Cerebellar cortex (tissue), 1 donor: ENCODE data around the gene EID1.
"Not testable (repeated sequence)": the region's sequence is repeated elsewhere in the genome, so short reads cannot be mapped to it uniquely, and the experiment has no call there.

Source experiments
- DNase-seq: peaks from one replicate; pipeline ENCODE4 v3.0.0-alpha.2; 2015; ENCODE audit warnings: low spot score

Gene EID1, protein sequence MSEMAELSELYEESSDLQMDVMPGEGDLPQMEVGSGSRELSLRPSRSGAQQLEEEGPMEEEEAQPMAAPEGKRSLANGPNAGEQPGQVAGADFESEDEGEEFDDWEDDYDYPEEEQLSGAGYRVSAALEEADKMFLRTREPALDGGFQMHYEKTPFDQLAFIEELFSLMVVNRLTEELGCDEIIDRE

GRCh38 chr15:48877630-48878595 lies at the start of gene EID1:
Gene EID1, plus strand, starts transcription at chr15:48878134. Its CDS starts 43 bp downstream, at chr15:48878177.
- DNase-seq: peak; percentile 92

- no peak for DNase-seq
Observed at GRCh38 chr15:48828471-48828870, 49.5 kb upstream of the EID1 start.

DNA sequence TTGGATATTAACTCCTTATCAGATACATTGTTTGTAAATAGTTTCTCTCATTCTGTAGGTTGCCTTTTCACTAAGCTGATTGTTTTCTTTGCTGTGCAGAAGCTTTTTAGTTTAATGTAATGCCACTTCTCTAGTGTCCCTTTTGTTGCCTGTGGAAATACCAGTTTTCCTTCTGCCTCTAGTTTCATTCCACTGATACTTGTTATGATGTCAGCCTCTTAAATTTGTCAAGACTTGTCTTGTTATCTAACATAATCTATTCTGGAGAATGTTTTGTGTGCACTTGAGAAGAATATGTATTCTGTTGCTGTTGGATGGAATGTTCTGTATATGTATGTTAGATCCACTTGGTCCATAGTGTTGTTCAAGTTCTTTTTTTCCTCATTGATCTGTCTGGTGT lies 49.0 kb upstream of the EID1 start:
- DNase-seq: no peak

DNA sequence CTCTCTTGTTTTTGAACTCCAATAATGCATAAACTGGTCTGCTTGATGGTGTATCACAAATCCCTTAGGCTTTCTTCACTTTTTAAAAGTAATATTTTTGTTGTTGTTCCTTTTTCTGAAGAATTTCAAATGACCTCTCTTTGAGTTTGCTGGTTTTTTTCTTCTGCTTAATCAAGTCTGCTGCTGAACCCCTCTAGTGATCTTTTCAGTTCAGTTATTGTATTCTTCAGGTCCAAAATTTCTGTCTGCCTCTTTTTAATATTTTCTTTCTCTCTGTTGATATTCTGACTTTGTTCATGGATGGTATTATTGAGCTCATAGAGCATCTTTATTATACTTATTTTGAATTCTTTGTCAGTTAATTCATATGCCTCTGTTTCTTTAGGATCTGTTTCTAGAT lies 45.3 kb upstream of the EID1 start:
- DNase-seq: no peak

DNA sequence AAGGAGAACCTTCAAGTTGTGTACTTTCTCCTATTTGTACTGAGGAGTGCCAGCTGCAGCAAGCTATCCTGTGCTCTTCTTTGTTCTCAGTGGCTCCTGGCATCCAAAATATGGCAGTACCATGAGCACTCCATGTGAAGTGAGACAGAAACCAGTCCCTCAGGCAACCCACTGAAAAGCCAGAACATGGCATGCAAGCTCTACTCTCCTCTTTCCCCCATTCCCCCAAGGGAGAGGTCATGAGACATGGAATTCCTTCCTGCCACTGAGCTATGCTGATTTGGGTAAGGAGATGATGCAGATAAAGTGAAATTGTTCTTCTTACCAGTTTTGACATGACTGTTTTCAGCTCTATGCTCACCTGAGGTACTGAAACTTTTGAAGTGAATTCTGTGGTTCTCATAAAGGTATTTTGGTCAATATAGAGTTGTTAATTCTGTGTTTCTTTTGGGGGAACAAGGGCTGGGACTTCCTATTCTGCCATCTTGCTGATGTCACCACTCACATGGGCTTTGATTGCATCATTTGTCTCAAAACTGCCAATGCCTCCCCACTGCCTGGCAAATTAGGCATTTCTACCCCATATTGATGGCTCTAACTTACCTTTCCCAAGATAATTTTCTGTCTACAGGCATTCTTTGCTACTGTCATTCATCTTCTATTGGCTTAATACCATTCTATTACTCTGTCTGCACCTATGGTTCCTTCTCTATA lies 44.3 kb upstream of the EID1 start:
- DNase-seq: no peak

- no peak for DNase-seq
Observed at GRCh38 chr15:48834756-48835155, 43.2 kb upstream of the EID1 start.

- no peak for DNase-seq
Observed at GRCh38 chr15:48842501-48842900, 35.4 kb upstream of the EID1 start.

DNA sequence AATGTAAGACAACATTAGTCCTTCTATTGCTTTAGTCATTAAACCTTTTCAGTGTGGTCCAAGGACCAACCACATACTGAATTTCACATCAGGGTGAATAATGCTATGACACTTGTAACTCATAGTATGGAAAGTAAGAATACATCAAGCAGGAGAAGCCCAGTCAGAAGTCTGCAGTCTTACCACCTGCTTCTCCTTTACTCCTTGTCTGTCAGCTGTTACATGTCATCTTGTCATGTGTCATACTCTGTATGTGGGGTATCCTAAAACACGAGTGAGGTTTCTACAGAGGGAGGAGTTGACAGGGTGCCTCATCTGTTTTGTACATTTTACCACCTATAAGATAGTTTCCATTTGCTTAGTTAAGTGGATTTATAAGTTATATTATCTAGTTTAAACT lies 32.8 kb upstream of the EID1 start:
- DNase-seq: no peak

- no peak for DNase-seq
Observed at GRCh38 chr15:48850648-48851047, 27.3 kb upstream of the EID1 start.

DNA sequence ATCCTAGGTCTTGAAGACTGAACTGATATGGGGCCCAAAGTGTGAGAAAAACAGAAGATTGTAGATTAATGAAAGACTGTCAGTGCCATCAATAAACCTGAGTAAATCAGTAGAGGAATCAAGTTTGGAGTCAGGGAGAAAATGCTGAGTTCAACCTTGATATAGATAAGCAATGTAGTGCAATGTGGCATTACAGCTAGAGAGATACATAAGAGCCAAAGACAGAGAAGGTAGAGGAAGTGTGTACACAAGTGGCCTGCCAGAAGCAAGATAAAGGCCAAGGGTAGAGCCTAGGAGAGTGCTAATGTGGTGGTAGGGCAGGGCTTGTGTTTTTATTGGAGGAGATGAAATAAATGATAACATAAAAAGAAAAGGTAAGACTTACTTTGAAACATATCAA lies 26.0 kb upstream of the EID1 start:
- no peak for DNase-seq

DNA sequence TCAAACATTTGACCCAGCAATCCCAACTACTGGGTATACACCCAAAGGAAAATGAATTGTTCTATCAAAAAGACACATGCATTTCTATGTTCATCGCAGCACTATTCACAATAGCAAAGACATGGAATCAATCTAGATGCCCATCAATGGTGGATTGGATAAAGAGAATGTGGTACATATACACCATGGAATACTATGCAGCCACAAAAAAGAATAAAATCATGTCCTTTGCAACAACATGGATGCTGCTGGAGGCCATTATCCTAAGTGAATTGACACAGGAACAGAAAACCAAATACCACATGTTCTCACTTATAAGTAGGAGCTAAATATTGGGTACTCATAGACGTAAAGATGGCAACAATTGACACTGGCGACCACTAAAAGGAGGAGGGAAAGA lies 23.5 kb upstream of the EID1 start:
- DNase-seq: not testable (repeated sequence)

GRCh38 chr15:48855501-48856440 lies 22.2 kb upstream of the EID1 start:
- peak; percentile 11 for DNase-seq

DNA sequence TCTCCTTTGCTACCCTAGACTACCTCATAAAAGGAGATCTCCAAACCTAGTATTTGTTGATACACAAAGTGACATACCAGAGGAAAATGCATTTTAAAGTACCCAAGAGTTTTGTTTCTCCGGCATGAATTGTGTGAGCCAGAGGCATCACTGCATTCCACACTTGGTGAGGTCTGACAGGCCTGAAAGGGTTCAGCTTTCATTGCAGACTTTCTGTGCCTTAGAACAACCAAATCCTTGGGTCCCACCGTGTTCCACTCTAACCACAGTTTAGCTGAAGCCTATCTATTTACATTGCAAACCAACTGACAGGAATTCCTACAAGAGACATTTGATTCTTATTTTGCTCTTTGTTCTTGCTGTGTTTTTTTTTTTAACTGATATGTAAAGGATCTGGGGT lies 21.0 kb upstream of the EID1 start:
- no peak for DNase-seq

GRCh38 chr15:48858401-48858800 lies 19.5 kb upstream of the EID1 start:
- no peak for DNase-seq

- no peak for DNase-seq
Observed at GRCh38 chr15:48859426-48859825, 18.5 kb upstream of the EID1 start.

DNA sequence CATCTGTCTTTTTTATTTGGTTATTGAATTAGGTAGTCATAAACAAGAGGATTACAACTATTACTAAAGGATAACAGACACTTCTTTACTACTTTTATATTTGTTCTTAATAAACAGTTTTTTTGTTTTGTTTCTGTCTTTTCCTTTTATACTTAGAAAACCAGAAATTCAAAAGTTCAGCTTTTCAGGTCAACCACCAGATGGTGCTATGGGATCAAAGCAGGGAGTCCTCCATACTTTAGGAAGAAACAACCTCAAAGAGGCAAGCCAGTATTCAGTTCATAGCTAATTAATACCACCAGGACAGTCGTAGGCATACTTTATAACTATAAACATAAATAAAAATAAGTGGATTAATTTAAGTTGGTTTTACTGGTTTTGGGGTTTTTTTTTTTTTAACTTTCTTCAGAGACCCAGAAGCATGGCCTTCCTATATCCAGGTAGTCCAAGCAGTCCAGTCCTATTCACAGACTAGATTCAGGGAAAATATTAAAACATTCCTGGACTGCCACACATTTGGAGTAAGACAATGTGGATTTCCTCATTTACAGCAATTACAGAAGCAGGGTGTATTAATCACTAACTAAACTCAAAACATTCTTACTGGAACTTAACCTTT lies 16.0 kb upstream of the EID1 start:
- peak; percentile 73 for DNase-seq

- DNase-seq: no peak
Observed at GRCh38 chr15:48862705-48863104, 15.2 kb upstream of the EID1 start.

DNA sequence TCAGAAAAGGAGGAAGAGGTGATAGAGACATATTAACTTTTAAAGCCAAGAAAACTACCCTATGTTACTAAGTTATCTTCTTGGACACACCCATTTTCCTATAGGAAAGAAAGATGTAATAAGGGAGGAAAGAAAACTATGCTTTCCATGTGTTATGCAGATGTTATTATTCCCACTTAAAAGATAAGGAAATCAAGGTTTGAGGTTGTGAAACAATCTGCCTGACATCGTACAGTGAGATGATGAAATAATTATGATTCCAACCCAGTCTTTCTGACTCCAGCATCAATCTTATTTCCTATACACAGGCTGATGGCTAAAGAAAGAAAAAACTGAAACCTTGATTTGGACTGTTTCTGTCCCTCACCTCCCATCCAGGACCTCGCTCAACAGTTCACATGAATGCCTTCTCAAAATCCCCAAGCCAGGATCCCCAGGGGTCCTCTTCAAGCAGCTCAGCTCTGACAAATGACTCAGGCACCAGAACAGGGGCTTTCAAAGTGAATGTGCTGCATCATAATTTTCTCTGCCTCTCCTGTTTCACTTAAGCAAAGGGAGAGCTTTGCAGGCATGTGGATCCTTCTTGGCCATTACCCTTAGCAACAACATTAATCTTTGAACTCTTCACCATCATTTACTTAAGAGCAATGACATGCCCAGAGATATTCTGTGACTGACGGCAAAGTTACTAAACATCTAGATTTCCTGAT lies 12.4 kb upstream of the EID1 start:
- DNase-seq: no peak

DNA sequence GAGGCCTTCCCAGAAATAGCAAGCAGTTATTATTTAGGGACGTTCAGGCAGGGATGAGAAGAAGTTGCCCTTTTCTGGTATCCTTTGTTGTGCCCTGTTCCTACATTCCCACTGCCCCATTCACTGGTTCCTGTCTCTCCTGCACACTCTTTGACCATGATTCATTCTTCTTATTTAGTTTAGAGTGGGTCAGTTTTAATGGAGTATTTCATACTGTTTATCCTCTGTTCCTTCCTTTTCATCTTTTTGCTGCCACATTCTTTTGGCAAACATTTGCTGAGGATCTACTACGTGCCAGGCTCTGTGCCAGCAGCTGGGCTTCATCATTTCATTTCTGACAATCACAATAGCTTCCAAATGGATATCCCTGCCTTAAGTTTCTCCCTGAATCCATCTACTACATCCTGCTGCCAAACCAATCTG lies 11.8 kb upstream of the EID1 start:
- no peak for DNase-seq

DNA sequence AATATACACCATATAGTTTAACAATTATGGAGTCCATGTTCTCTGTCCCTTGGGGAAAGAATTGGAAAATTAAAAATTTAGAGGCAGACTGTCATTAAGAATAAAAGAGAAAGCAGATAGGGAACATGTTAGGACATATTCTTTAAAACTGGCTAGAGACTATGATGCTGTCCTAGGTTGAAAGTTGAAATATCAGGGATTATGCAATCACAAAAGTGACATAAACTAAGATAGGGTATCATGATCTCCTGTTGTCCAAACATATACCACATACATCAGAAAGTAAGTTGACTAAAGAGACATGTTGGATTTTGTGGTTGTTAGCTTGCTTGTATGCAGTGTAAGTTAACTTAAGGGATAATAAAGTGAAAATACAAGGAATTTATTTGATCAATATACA lies 9.9 kb upstream of the EID1 start:
- no peak for DNase-seq

- DNase-seq: no peak
Observed at GRCh38 chr15:48868536-48868935, 9.4 kb upstream of the EID1 start.
